Fibroblast of pulmonary artery (primary cell): ENCODE data around the gene HYDIN.
"Not testable (repeated sequence)": the region's sequence is repeated elsewhere in the genome, so short reads cannot be mapped to it uniquely, and the experiment has no call there.

Experiments used
- DNase-seq: peaks from one replicate; pipeline ENCODE4 v3.0.0-alpha.2; 2010; ENCODE audit warnings: low read depth
- H3K4me3 ChIP-seq: replicated peaks from 2 replicates; pipeline ENCODE4 v1.5.1; 2011; ENCODE audit warnings: low read depth, mild to moderate bottlenecking, control low read depth, low read length, moderate library complexity
- CTCF ChIP-seq: IDR thresholded peaks from 2 replicates; pipeline ENCODE4 v1.5.1; 2011; ENCODE audit warnings: mild to moderate bottlenecking, control low read depth, low read length, inconsistent platforms; ENCODE audit errors: missing control alignments

HYDIN gene

GRCh38 chr16:70818088-70818487 lies 412.4 kb downstream of the HYDIN start:
- not testable (repeated sequence) for DNase-seq, H3K4me3 ChIP-seq

GRCh38 chr16:70809392-70810060 lies 421.0 kb downstream of the HYDIN start:
- no peak for TF ChIP-seq CTCF
- DNase-seq = no peak

GRCh38 chr16:70808371-70808770 lies 422.2 kb downstream of the HYDIN start:
- H3K4me3 ChIP-seq = no peak overlapping the region
- TF ChIP-seq CTCF = no peak
- no peak for DNase-seq

More at GRCh38 chr16:70809392-70810060, 421.0 kb downstream of the HYDIN start:
- H3K4me3 ChIP-seq = no peak overlapping the region

GRCh38 chr16:70805787-70806186 lies 424.7 kb downstream of the HYDIN start:
- no peak for TF ChIP-seq CTCF
- DNase-seq = peak; percentile 76
- no peak overlapping the region for H3K4me3 ChIP-seq

GRCh38 chr16:70805380-70805779 lies 425.1 kb downstream of the HYDIN start:
- no peak for DNase-seq
- no peak overlapping the region for H3K4me3 ChIP-seq
- no peak for TF ChIP-seq CTCF

GRCh38 chr16:70804734-70805169 lies 425.8 kb downstream of the HYDIN start:
- DNase-seq = no peak
- no peak overlapping the region for H3K4me3 ChIP-seq
- TF ChIP-seq CTCF = no peak

- TF ChIP-seq CTCF = no peak
- peak; percentile 94 for DNase-seq
- H3K4me3 ChIP-seq = no peak overlapping the region
Observed at GRCh38 chr16:70804153-70804733, 426.3 kb downstream of the HYDIN start.
